ENCODE data around the gene GNG12. TPM values are rescaled to one million over a fixed set of nuclear protein-coding genes. Genes with fewer than 3 reads are reported as not detected.

The GNG12 gene
- total RNA-seq, 2 donors from 2014 or later: 77.1 to 131 TPM

DNA sequence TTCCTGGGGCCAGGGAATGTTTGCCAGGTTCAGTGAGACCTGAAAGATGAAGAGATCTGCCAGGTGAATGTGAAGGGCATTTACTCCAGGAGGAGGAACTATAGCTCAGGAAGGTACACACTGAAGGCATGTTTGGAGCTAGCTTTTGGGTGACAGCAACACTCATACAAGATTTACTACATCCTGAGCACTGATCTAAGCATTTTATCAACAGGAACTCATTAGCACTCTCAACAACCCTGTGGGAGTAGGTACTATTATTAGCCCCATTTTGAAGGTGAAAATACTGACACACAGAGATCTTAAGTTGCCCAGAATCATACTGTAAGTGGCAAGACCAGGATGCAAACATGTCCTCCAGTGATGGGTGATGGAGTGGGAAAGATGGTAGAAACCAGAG, 141.6 kb downstream of the GNG12 start:
- H3K27ac ChIP-seq: no peak overlapping the region
- no peak overlapping the region for H3K4me3 ChIP-seq
- TF ChIP-seq, protein P1, sequence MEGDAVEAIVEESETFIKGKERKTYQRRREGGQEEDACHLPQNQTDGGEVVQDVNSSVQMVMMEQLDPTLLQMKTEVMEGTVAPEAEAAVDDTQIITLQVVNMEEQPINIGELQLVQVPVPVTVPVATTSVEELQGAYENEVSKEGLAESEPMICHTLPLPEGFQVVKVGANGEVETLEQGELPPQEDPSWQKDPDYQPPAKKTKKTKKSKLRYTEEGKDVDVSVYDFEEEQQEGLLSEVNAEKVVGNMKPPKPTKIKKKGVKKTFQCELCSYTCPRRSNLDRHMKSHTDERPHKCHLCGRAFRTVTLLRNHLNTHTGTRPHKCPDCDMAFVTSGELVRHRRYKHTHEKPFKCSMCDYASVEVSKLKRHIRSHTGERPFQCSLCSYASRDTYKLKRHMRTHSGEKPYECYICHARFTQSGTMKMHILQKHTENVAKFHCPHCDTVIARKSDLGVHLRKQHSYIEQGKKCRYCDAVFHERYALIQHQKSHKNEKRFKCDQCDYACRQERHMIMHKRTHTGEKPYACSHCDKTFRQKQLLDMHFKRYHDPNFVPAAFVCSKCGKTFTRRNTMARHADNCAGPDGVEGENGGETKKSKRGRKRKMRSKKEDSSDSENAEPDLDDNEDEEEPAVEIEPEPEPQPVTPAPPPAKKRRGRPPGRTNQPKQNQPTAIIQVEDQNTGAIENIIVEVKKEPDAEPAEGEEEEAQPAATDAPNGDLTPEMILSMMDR (IDR thresholded peaks at IDR 0.05): no peak
- intact Hi-C loops (cut with DNase I): no loop called here
- H3K4me1 ChIP-seq: peaks cover 5% of the 10 kb centered on the region
- H3K36me3 ChIP-seq: no peaks in the 10 kb centered on the region
- peak overlapping the region in 1 of 2 donors; percentile 4 for H3K9ac ChIP-seq (ENCODE audit: low read depth in 2 of 2, low read length in 2 of 2)
- no peak for DNase-seq
- H3K9me3 ChIP-seq: no peaks in the 10 kb centered on the region
- no peaks in the 10 kb centered on the region for H3K27me3 ChIP-seq

DNA sequence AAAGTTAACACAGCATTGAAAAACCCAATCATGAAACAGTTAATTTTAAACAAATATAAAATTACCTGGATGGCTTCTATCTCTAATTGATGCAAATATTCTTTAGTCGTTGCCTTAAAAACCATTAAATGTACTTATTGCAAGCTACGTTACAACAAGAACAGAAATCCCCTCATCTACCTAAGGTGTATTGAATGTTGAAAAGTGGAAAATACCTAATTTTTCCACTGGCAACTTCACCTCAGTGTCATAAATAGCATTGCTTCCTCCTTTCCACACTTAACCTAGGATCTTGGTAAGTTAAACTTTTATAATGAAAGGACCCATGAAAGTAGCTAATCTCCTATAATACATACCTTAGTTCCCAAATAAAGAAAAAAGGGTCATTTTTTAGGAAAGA, 142.9 kb downstream of the GNG12 start:
- Histone ChIP-seq H3K4me3 (no peak overlapping the region), H3K9me3 (no peaks in the 10 kb centered on the region), H3K4me1 (peaks cover 5% of the 10 kb centered on the region), H3K27me3 (no peaks in the 10 kb centered on the region), H3K9ac (ENCODE audit: low read depth in 2 of 2, low read length in 2 of 2) (no peak overlapping the region), H3K36me3 (no peaks in the 10 kb centered on the region), H3K27ac (no peak overlapping the region)
- intact Hi-C loops (cut with DNase I): no loop called here
- no peak for DNase-seq
- TF ChIP-seq, protein P1 (IDR thresholded peaks at IDR 0.05): no peak

DNA sequence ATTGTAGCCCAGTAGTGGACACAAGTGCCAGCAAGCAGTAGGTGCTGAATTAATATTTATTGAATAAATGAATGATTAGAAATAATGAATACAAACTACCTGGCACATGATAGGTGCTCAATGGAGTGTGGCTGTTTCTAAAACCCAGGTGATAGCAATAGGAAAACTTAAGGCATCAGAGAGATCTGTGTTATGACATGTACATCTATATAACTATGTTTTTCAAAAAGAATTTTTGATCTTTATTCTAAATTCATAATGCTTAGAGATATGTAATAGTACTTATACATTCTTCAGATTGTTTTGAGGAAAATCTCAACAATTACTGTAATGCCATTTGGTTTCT, 143.3 kb downstream of the GNG12 start:
- Histone ChIP-seq H3K4me1 (peaks cover 5% of the 10 kb centered on the region), H3K9ac (ENCODE audit: low read depth in 2 of 2, low read length in 2 of 2) (no peak overlapping the region), H3K36me3 (no peaks in the 10 kb centered on the region), H3K9me3 (no peaks in the 10 kb centered on the region), H3K27me3 (no peaks in the 10 kb centered on the region), H3K27ac (no peak overlapping the region), H3K4me3 (no peak overlapping the region)
- TF ChIP-seq, protein P1 (IDR thresholded peaks at IDR 0.05): no peak
- intact Hi-C loops (cut with DNase I): no loop called here
- DNase-seq: no peak

DNA sequence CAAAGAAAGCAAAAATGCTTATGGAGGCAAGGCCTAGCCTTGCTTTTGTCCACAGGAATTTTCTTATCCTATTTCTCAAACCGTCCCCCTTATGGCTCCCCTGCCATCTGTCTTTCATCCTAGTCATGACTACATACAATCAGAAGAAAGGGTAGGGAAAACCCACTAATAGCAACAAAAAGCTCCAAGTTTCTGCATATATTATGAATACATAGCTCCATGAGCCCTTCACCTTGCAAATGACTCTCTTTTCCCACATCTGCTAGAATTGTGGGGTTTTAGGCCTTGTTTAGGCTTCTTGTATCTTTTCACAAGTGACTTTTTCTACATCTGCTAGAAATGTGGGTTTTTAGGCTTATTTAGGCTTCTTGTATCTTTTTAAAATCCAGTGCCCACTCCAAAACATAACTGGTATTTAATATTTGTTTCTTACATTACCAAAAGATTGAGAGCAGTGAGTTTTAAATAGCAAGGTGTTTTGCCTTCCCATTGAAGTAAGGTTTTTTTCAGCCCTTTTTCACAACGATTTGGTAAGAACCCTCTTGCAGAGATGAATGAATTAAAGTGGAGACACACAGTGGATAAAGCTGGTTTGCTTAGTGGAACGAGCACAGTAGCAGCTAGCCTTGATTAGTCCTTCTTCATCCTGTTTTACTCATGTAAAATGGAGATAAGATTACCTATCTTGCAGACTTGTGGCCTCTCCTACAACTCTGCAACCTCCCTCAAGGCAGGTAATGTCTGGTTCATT, 143.8 kb downstream of the GNG12 start:
- Histone ChIP-seq H3K9ac (ENCODE audit: low read depth in 2 of 2, low read length in 2 of 2) (no peak overlapping the region), H3K36me3 (no peaks in the 10 kb centered on the region), H3K4me1 (peaks cover 5% of the 10 kb centered on the region), H3K4me3 (no peak overlapping the region), H3K9me3 (no peaks in the 10 kb centered on the region), H3K27ac (no peak overlapping the region), H3K27me3 (no peaks in the 10 kb centered on the region)
- DNase-seq: no peak
- intact Hi-C loops (cut with DNase I): loop anchor here (5.0 to 10.0 kb wide), 3 partner anchors 68 to 155 kb away; no protein-coding TSS in a partner anchor
- TF ChIP-seq, protein P1 (IDR thresholded peaks at IDR 0.05): no peak

DNA sequence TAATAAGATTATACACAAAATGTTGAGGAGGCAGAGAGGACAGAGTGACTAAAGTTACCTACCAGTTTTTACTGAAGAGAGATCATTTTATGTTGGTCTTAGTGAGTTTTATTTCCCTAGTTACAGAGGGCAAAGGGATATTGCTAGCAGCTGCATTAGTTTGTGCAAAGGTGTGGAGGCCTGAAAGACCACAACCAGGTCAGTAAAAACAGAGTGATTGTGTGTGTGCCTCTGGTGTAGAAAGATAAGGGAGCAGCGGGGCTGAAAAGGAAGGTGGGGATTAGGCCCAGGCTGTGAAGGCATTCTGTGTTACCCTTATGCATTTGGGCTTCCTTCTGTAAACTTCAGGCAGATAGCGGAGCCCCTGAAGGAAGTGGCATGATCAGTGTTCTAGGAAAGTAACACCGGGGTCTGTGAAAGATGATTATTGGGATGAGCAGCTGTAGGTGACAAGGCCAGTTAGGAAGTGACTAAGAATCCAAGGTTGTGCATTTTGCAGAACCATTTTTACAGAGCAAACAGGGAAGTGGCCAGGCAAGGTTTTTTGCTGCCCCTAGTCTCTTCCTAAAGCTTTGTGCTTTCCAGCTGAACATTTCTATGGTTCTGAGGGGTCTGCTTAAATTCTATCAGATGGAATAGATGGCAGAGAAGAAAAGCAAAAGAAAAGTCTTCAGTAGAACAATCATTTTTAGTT, 144.6 kb downstream of the GNG12 start:
- H3K4me3 ChIP-seq: no peak overlapping the region
- no peak overlapping the region for H3K27ac ChIP-seq
- intact Hi-C loops (cut with DNase I): loop anchor here (5.0 to 10.0 kb wide), 3 partner anchors 69 to 154 kb away; no protein-coding TSS in a partner anchor

More for the DNA sequence above, 144.6 kb downstream of the GNG12 start:
- no peaks in the 10 kb centered on the region for H3K27me3 ChIP-seq
- peaks cover 9% of the 10 kb centered on the region for H3K4me1 ChIP-seq
- peak overlapping the region in 1 of 2 donors; percentile 9 for H3K9ac ChIP-seq (ENCODE audit: low read depth in 2 of 2, low read length in 2 of 2)
- DNase-seq: no peak
- no peaks in the 10 kb centered on the region for H3K36me3 ChIP-seq
- H3K9me3 ChIP-seq: no peaks in the 10 kb centered on the region
- TF ChIP-seq, protein P1 (IDR thresholded peaks at IDR 0.05): no peak
